ENCODE results near the gene C3orf18. TPM values are rescaled to one million over a fixed set of nuclear protein-coding genes. Genes with fewer than 3 reads are reported as not detected.

The C3orf18 gene
- total RNA-seq, 1 donor = 9.1 TPM

DNA sequence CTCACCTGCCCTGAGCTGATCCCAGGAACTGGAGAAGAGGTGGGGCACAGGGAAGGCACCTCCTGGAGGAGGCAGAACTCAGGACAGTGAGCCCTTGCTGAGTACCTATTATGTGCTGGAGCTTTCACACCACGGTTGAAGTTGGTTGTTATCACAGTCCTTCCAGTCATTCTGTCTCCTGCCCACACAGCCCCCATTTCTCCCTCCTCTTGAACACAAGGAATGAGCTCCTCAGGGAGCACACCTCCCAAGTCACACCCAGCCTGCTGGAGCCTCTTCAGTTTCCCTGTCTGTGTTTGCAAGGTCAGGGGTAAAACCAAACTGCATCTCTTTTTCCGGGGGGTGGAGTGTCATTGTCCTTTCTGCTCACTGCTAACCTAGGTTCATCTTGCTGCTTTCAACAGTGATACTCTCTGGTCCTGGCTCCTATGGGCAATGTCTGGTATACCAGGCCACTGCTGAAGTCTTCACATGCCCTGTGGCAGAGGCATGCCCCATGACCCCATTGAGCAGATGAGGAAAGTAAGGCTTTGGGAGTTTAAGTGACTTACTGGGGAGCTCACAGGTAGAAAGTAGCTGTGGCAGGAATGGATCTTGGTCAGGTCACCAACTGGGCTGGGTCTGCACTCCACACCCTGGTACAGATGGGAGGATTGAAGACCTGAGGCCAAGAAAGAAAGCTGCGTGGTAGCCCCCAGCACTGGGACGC lies 30.0 kb downstream of the C3orf18 start:
- TF ChIP-seq, protein P1, sequence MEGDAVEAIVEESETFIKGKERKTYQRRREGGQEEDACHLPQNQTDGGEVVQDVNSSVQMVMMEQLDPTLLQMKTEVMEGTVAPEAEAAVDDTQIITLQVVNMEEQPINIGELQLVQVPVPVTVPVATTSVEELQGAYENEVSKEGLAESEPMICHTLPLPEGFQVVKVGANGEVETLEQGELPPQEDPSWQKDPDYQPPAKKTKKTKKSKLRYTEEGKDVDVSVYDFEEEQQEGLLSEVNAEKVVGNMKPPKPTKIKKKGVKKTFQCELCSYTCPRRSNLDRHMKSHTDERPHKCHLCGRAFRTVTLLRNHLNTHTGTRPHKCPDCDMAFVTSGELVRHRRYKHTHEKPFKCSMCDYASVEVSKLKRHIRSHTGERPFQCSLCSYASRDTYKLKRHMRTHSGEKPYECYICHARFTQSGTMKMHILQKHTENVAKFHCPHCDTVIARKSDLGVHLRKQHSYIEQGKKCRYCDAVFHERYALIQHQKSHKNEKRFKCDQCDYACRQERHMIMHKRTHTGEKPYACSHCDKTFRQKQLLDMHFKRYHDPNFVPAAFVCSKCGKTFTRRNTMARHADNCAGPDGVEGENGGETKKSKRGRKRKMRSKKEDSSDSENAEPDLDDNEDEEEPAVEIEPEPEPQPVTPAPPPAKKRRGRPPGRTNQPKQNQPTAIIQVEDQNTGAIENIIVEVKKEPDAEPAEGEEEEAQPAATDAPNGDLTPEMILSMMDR (IDR thresholded peaks at IDR 0.05; ENCODE audit: insufficient read depth, low read depth, low read length) = no peak
- no peak for DNase-seq (ENCODE audit: low read depth)
- no peak overlapping the region for H3K4me3 ChIP-seq (ENCODE audit: low read depth, low read length)

- TF ChIP-seq, protein P1 (IDR thresholded peaks at IDR 0.05; ENCODE audit: insufficient read depth, low read depth, low read length) = no peak
- no peak for DNase-seq (ENCODE audit: low read depth)
- no peak overlapping the region for H3K4me3 ChIP-seq (ENCODE audit: low read depth, low read length)
Observed at GRCh38 chr3:50536471-50537180, 30.9 kb downstream of the C3orf18 start.

DNA sequence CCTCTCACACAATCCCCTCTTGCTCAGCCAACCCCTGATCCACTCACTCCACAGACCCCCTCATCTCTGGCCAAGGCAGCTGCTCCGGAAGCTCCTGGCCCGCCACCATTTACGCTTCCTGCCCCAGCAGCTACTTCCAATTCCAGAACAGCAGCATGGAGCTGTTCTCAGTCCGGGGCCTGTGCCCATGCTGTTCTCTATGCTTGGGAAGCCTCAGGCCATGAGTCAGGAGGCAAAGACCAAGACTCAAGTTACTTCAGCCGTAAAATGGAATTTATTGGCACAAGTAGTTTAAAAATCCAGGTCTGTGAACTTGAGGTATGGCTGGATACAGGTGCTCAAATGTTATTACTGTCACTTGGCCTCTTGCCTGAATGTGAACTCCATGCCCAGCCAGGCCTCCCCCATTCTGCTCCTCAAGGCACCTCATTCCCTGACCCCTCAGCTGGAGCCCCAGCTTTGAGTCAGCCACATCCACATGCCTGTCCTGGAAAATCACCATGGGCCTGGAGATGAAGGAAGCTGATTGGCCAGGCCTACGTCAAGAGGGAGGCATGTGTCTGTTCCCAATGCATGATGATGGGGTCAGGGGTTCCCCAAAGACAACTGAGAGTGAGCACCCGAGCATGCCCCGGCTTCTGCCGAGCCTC lies 32.7 kb downstream of the C3orf18 start:
- H3K4me3 ChIP-seq (ENCODE audit: low read depth, low read length) = no peak overlapping the region
- no peak for DNase-seq (ENCODE audit: low read depth)
- TF ChIP-seq, protein P1 (IDR thresholded peaks at IDR 0.05; ENCODE audit: insufficient read depth, low read depth, low read length) = no peak

GRCh38 chr3:50533807-50534461 lies 33.6 kb downstream of the C3orf18 start:
- TF ChIP-seq, protein P1 (IDR thresholded peaks at IDR 0.05; ENCODE audit: insufficient read depth, low read depth, low read length) = no peak
- H3K4me3 ChIP-seq (ENCODE audit: low read depth, low read length) = no peak overlapping the region
- DNase-seq (ENCODE audit: low read depth) = no peak

DNA sequence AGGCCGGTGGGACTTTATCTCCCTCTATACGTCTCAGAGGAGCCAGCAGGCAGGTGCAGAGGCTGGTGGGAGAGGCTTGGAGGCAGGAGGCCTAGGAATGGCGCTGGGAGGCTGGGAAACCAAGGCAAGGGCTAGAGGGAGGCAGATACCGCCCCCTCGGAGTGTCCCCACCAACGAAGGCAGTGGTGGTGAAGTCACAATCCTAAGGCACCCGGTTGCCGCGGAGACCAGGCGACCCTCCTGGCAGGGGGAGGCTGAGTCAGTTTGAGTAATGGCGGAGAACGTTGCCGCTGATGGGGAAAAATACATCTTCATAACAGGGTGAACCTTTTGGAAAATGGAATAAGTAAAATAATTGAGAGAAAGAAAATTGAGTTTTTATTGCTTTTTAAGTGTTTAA lies 34.2 kb downstream of the C3orf18 start:
- DNase-seq (ENCODE audit: low read depth) = no peak
- H3K4me3 ChIP-seq (ENCODE audit: low read depth, low read length) = no peak overlapping the region
- TF ChIP-seq, protein P1 (IDR thresholded peaks at IDR 0.05; ENCODE audit: insufficient read depth, low read depth, low read length) = no peak

DNA sequence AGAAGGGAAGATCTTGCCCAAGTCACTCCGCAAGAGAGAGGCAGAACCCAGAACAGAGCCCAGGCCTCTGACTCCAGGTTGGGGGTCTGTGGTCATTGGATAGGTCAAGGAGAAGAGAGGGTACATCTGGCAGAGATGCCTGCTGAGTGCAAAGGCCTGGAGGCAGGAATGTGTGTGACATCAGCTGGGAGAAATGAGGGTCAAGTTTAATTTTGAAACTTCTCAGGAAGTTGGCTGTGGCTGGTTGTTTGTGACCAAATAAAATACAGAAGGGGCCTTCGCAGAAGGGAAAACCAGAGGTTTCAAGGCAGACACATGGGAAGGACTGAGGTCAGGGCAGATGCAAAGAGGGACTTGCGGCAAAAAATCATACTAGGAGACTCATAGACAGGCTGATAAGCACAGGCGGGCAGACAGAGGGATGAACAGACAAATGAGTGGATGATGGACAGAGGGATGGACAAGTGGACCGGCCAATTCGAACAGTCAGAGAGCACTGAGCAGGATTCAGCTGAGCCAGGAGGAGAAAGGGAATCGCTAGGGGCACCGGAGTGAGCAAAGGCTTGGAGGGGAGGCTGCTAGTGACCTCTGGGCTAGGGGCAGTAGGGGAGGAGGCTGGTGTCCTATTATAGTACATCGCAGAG lies 35.4 kb downstream of the C3orf18 start:
- TF ChIP-seq, protein P1 (IDR thresholded peaks at IDR 0.05; ENCODE audit: insufficient read depth, low read depth, low read length) = peak; percentile 11
- DNase-seq (ENCODE audit: low read depth) = no peak
- no peak overlapping the region for H3K4me3 ChIP-seq (ENCODE audit: low read depth, low read length)
